Endothelial cell of umbilical vein (primary cell): Measurements from ENCODE around the gene GPAT3. TPM values are rescaled to one million over a fixed set of nuclear protein-coding genes. Genes with fewer than 3 reads are reported as not detected.

Experiments used
- BruUV-seq: library from RNA; stranded (reverse); fragments of 400-500 nt; replicated peaks from 2 replicates; lab custom pipeline; 2021; lab: Mats Ljungman, UMichigan
- CTCF ChIA-PET: fragments of 300-600, 350-600 bp; sonication (Branson Sonifier 250); formaldehyde crosslinking; loops from one replicate; lab custom pipeline; 2021; ENCODE audit warnings: antibody characterized with exemption, inconsistent platforms; lab: Charles Lee
- POLR2A ChIA-PET: fragments of 300-600, 350-600 bp; sonication (Branson Sonifier 250); formaldehyde crosslinking; loops from one replicate; lab custom pipeline; 2021; ENCODE audit warnings: antibody characterized with exemption, inconsistent platforms; lab: Charles Lee
- DNase-seq: peaks from one replicate; pipeline ENCODE4 v3.0.0-alpha.2; 2011; ENCODE audit warnings: low read depth, low spot score
- FAIRE-seq: peaks from 2 replicates; lab custom pipeline; 2011; peaks lifted over from hg19 to GRCh38; lab: Jason Lieb, UNC
- H2AFZ ChIP-seq: 2 replicates; pipeline ENCODE4 v1.6.0; 2012; ENCODE audit warnings: low read depth, low read length, control low read depth, inconsistent platforms
- H3K27ac ChIP-seq: 2 replicates; pipeline ENCODE4 v1.5.1; 2011; ENCODE audit warnings: low read depth, mild to moderate bottlenecking, control low read depth, low read length, moderate library complexity; ENCODE audit not compliant: insufficient read depth
- H3K27me3 ChIP-seq, 2 experiments: 2 replicates each; pipeline versions ENCODE4 v1.6.0 to v1.6.1; 2011; ENCODE audit warnings: low read length in 2 of 2, mixed read lengths in 1 of 2; ENCODE audit not compliant: control insufficient read depth in 2 of 2, insufficient read depth in 2 of 2
- H3K36me3 ChIP-seq, 2 experiments: 2 replicates in 1 of 2; 3 replicates in 1 of 2; pipeline ENCODE4 v1.5.1; 2011; ENCODE audit warnings: low read length in 2 of 2, mild to moderate bottlenecking in 1 of 2, moderate library complexity in 1 of 2; ENCODE audit not compliant: control insufficient read depth in 2 of 2, insufficient read depth in 2 of 2; ENCODE audit errors: extremely low read depth in 1 of 2
- H3K4me1 ChIP-seq: 3 replicates; pipeline ENCODE4 v1.5.1; 2011; ENCODE audit warnings: mild to moderate bottlenecking, low read length; ENCODE audit not compliant: control insufficient read depth, insufficient read depth; ENCODE audit errors: extremely low read depth
- H3K4me2 ChIP-seq: 2 replicates; pipeline ENCODE4 v1.6.1; 2011; ENCODE audit warnings: low read length, control low read depth, mixed read lengths; ENCODE audit not compliant: insufficient read depth
- H3K4me3 ChIP-seq, 3 experiments: fragments of 200-600 bp in 1 of 3; sonication (generic), shearing (Covaris generic) in 1 of 3; replicated peaks in 1 of 3; 2 replicates each; pipeline ENCODE4 v1.5.1; 2011 to 2016; ENCODE audit warnings: control low read depth in 3 of 3, low read length in 3 of 3, mild to moderate bottlenecking in 2 of 3, inconsistent platforms in 1 of 3, low read depth in 1 of 3, moderate library complexity in 1 of 3; ENCODE audit not compliant: insufficient read depth in 1 of 3
- H3K79me2 ChIP-seq: 2 replicates; pipeline ENCODE4 v1.6.0; 2012; ENCODE audit warnings: low read length, inconsistent platforms; ENCODE audit not compliant: control insufficient read depth, insufficient read depth
- H3K9ac ChIP-seq: replicated peaks from 2 replicates; pipeline ENCODE3; 2011; ENCODE audit warnings: low read length, control low read depth; ENCODE audit not compliant: insufficient read depth; ENCODE audit errors: extremely low read depth
- H3K9me1 ChIP-seq: replicated peaks from 3 replicates; pipeline ENCODE4 v1.6.0; 2011; ENCODE audit warnings: mild to moderate bottlenecking, low read length; ENCODE audit not compliant: control insufficient read depth, insufficient read depth; ENCODE audit errors: extremely low read depth
- H3K9me3 ChIP-seq: replicated peaks from 2 replicates; pipeline ENCODE4 v1.5.1; 2012; ENCODE audit warnings: low read length, inconsistent platforms; ENCODE audit not compliant: control insufficient read depth, insufficient read depth
- H4K20me1 ChIP-seq: replicated peaks from 2 replicates; pipeline ENCODE3; 2011; ENCODE audit warnings: mild to moderate bottlenecking, low read length; ENCODE audit not compliant: control insufficient read depth, insufficient read depth; ENCODE audit errors: extremely low read depth
- CTCF ChIP-seq, 2 donors: IDR thresholded peaks; 1 replicate in 1 of 2; 2 replicates in 1 of 2; pipeline ENCODE4 v1.5.1; 2011; ENCODE audit warnings: low read length in 2 of 2, mild to moderate bottlenecking in 2 of 2, moderate library complexity in 2 of 2, control low read depth in 1 of 2, inconsistent platforms in 1 of 2, low read depth in 1 of 2; ENCODE audit not compliant: insufficient read depth in 1 of 2; ENCODE audit errors: extremely low read depth in 1 of 2
- EZH2 ChIP-seq: IDR thresholded peaks from 2 replicates; pipeline ENCODE4 v1.6.1; 2012; ENCODE audit warnings: borderline replicate concordance, low read depth, mild to moderate bottlenecking, moderate library complexity, low read length, inconsistent platforms; ENCODE audit not compliant: severe bottlenecking
- FOS ChIP-seq: IDR thresholded peaks from 2 replicates; pipeline ENCODE4 v1.6.1; 2011; ENCODE audit warnings: mild to moderate bottlenecking, low read length, moderate library complexity, borderline replicate concordance; ENCODE audit not compliant: insufficient read depth
- GATA2 ChIP-seq: IDR thresholded peaks from 2 replicates; pipeline ENCODE4 v1.7.0; 2011; ENCODE audit warnings: low read depth, mild to moderate bottlenecking, moderate library complexity, mixed read lengths, low read length; ENCODE audit not compliant: insufficient read length, insufficient read depth
- JUN ChIP-seq: IDR thresholded peaks from 2 replicates; pipeline ENCODE4 v1.6.1; 2011; ENCODE audit warnings: borderline replicate concordance, low read depth; ENCODE audit not compliant: insufficient read length, insufficient read depth
- MAX ChIP-seq: IDR thresholded peaks from 2 replicates; pipeline ENCODE4 v1.6.1; 2011; ENCODE audit not compliant: insufficient read depth, insufficient read length
- MYC ChIP-seq: IDR thresholded peaks from one replicate; pipeline ENCODE4 v1.6.1; 2011; ENCODE audit warnings: mild to moderate bottlenecking, low read depth, low read length
- POLR2A ChIP-seq: IDR thresholded peaks from 2 replicates; pipeline ENCODE4 v1.6.1; 2012; ENCODE audit warnings: low read depth, mild to moderate bottlenecking, control low read depth, low read length
- POLR2AphosphoS5 ChIP-seq: IDR thresholded peaks from 2 replicates; pipeline ENCODE4 v1.6.1; 2012; ENCODE audit warnings: low read depth, mild to moderate bottlenecking, control low read depth, low read length, moderate library complexity; ENCODE audit not compliant: insufficient read depth
- dilution Hi-C: fragments of 300-500 bp; cut with MboI; formaldehyde crosslinking; loops from one replicate; pipeline ENCODE4 v1.15.0; 2019; ENCODE audit warnings: low sequenced_read_pairs; ENCODE audit not compliant: extremely low pct_ligation_motif_present
- intact Hi-C: fragments of 100-400 bp; cut with micrococcal nuclease; formaldehyde crosslinking; loops from one replicate; pipeline ENCODE4 v1.10.0; 2022
- polyA plus RNA-seq, 4 experiments: library from polyadenylated mRNA; depleted of rRNA in 3 of 4; stranded (reverse) in 3 of 4; unstranded in 1 of 4; fragments of >200 nt; gene quantifications; 2 replicates each; pipeline versions ENCODE4 v1.2.1 to v1.2.3, GENCODE V29; 2011 to 2012; ENCODE audit warnings: missing spikeins in 1 of 4
- total RNA-seq: library from RNA; stranded (reverse); gene quantifications from 2 replicates; pipeline ENCODE4 v1.2.3, GENCODE V29; 2021

The GPAT3 gene
- total and polyA plus RNA-seq, 2 donors (not counting 3 experiments of a cell fraction or from before 2014, with no cell fraction given): 0.36 to 2.1 TPM

DNA sequence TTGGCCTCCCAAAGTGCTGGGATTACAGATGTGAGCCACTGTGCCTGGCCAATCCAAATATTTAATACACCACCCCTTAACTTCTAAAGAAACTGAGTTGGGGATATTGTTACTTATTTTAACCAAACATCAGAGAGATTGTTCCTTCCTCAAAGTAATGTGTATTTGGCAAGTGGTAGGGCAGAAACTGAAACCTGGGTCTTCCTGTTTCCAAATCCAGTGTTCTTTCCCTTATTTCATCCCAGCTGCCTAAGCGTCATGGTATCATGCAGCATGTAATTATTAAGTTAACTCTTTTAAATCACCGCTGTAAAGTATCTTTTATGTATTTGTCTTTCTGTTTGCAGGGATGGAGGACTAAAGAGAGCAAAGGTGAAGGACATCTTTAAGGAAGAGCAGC lies 68.4 kb downstream of the GPAT3 start:
- dilution Hi-C loops: no loop called here
- no peaks in the 10 kb centered on the region for H4K20me1 ChIP-seq
- intact Hi-C loops: no loop called here
- H3K36me3 ChIP-seq: no peaks in the 10 kb centered on the region
- no peak for DNase-seq
- POLR2A ChIA-PET: no interaction called here
- H2AFZ ChIP-seq: no peak overlapping the region
- FAIRE-seq: no peak
- TF ChIP-seq FOS: no peak
- TF ChIP-seq MAX: no peak
- no peak for TF ChIP-seq JUN
- TF ChIP-seq CTCF (IDR thresholded peaks at IDR 0.05; ENCODE audit: extremely low read depth in 1 of 2, insufficient read depth in 1 of 2, low read depth in 1 of 2, low read length in 2 of 2): no peak
- no peak for TF ChIP-seq POLR2AphosphoS5
- TF ChIP-seq EZH2: no peak
- no peak for TF ChIP-seq GATA2
- TF ChIP-seq POLR2A: no peak
- TF ChIP-seq MYC: no peak
- no peaks in the 10 kb centered on the region for H3K9me3 ChIP-seq
- CTCF ChIA-PET: no interaction called here
- H3K4me2 ChIP-seq: no peak overlapping the region
- H3K4me3 ChIP-seq: no peak overlapping the region
- H3K9me1 ChIP-seq: no peaks in the 10 kb centered on the region
- H3K9ac ChIP-seq: no peak overlapping the region
- no peaks in the 10 kb centered on the region for H3K27me3 ChIP-seq
- H3K27ac ChIP-seq: no peak overlapping the region
- no peaks in the 10 kb centered on the region for H3K79me2 ChIP-seq
- H3K4me1 ChIP-seq: no peaks in the 10 kb centered on the region
- BruUV-seq: no TSS peak
